Small intestine (tissue), 7 donors: Measurements from ENCODE around the gene TLR8. TPM values are rescaled to one million over a fixed set of nuclear protein-coding genes. Genes with fewer than 3 reads are reported as not detected.
A peak's percentile ranks its signal among the peaks of the same experiment; 100 is the strongest.

Experiments used
- DNase-seq, 2 donors: peaks; one replicate each; pipeline versions ENCODE4 v3.0.0 to v3.0.0-alpha.2; 2013
- FAIRE-seq: peaks from 2 replicates; lab custom pipeline; 2012; peaks lifted over from hg19 to GRCh38; lab: Jason Lieb, UNC
- H3K27ac ChIP-seq, 3 donors: one replicate each; pipeline ENCODE4 v1.5.1; 2013; ENCODE audit warnings: low read length in 2 of 3, mild to moderate bottlenecking in 2 of 3, control low read depth in 1 of 3, inconsistent platforms in 1 of 3, low read depth in 1 of 3, moderate library complexity in 1 of 3
- H3K27me3 ChIP-seq, 3 donors: one replicate each; pipeline ENCODE4 v1.6.1; 2013; ENCODE audit warnings: low read length in 3 of 3, inconsistent platforms in 1 of 3; ENCODE audit not compliant: control insufficient read depth in 3 of 3, insufficient read depth in 3 of 3
- H3K36me3 ChIP-seq, 3 donors: one replicate each; pipeline ENCODE4 v1.6.1; 2013; ENCODE audit warnings: low read length in 3 of 3, inconsistent platforms in 1 of 3, low read depth in 1 of 3, mild to moderate bottlenecking in 1 of 3, moderate library complexity in 1 of 3; ENCODE audit not compliant: control insufficient read depth in 3 of 3, insufficient read depth in 2 of 3
- H3K4me1 ChIP-seq, 3 donors: one replicate each; pipeline ENCODE4 v1.6.1; 2013; ENCODE audit warnings: low read length in 2 of 3, inconsistent platforms in 1 of 3, low read depth in 1 of 3, mild to moderate bottlenecking in 1 of 3, moderate library complexity in 1 of 3; ENCODE audit not compliant: control insufficient read depth in 3 of 3, insufficient read depth in 2 of 3
- H3K4me3 ChIP-seq, 3 donors: one replicate each; pipeline ENCODE4 v1.5.1; 2013; ENCODE audit warnings: low read length in 3 of 3, control low read depth in 1 of 3, inconsistent platforms in 1 of 3, low read depth in 1 of 3, mild to moderate bottlenecking in 1 of 3, moderate library complexity in 1 of 3
- H3K9me3 ChIP-seq, 2 donors: one replicate each; pipeline ENCODE4 v1.6.1; 2013; ENCODE audit warnings: low read depth in 1 of 2, low read length in 1 of 2; ENCODE audit not compliant: control insufficient read depth in 2 of 2, insufficient read depth in 1 of 2
- whole genome bisulfite sequencing, 3 donors: extraction: QIAGEN DNeasy Blood & Tissue Kit; methylation state at CpG; one replicate each; pipeline ENCODE4 v1.1.7; 2013; 5-methylcytosine and 5-hydroxymethylcytosine counted together
- polyA plus RNA-seq, 4 donors: library from polyadenylated mRNA; stranded (reverse) in 3 of 4; unstranded in 1 of 4; fragments of 200-250 nt in 3 of 4; fragments of 120-200 nt in 1 of 4; gene quantifications; one replicate each; pipeline versions ENCODE4 v1.2.1 to v1.2.3, GENCODE V29; 2013
- donor health status: healthy with polysubstance abuse.
- donor health status: control.
- donor health status: control.
- donor health status: Bipolar disorder and iron deficiency.
- donor health status: healthy.

TLR8 gene
- polyA plus RNA-seq, 4 donors, result 0.22 to 0.73 (median 0.49) TPM

DNA sequence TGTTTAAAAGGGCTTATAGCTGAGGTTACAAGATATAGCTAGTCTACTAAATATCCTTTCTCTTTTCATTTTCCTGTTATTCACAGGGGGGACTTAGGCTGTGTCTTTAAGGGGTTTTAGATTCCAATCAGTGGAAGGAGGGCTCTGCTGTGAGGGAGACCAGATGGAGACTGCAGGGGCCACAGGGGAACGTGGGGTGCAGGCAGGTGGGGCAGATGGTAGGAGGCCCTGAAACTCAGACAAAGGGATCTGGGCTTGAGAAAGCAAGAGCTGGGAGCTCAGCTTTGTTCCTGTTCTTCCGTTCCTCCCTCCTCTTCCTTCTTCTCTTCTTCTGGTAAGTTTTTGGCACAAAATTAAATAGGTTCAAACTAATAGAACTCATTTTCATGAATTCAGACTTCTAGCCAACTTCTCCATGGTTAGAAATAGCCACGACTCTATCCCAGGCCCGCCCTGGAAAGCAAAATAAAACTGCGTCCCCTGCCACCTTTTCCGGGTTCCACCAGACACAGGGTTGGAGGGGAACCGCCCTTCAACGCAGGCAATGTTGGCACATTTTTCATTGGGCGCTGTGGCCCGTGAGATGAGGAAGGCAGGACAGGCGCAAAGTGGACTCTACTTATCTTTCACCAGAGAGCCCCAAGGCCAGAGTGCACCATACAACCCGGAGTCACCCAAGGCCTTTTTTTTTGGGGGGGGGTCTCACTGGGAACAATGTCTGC is 65.0 kb downstream of the TLR8 start:
- DNase-seq, result no peak
- Histone ChIP-seq H3K27me3 (no peaks in the 10 kb centered on the region), H3K36me3 (peaks cover 0 to 8% (median 0%) of the 10 kb centered on the region in 3 donors), H3K27ac (peak overlapping the region in 2 of 3 donors; percentile 56 to 95), H3K4me1 (no peaks in the 10 kb centered on the region), H3K4me3 (no peak overlapping the region), H3K9me3 (no peaks in the 10 kb centered on the region)
- no peak for FAIRE-seq
- 57 to 68% (median 67%) methylated on average over 12 of the region's 12 CpGs for WGBS, 3 donors

GRCh38 chrX:12972243-12972642 is 65.8 kb downstream of the TLR8 start:
- no peaks in the 10 kb centered on the region for H3K9me3 ChIP-seq
- FAIRE-seq, result no peak
- no peaks in the 10 kb centered on the region for H3K27me3 ChIP-seq
- no peak overlapping the region for H3K4me3 ChIP-seq
- WGBS, 3 donors, result 69 to 74% (median 72%) methylated on average over 5 to 6 of the region's 6 CpGs
- DNase-seq, result no peak
- no peaks in the 10 kb centered on the region for H3K4me1 ChIP-seq
- peak overlapping the region in 2 of 3 donors; percentile 24 to 95 for H3K27ac ChIP-seq
- peaks cover 0 to 8% (median 0%) of the 10 kb centered on the region in 3 donors for H3K36me3 ChIP-seq

Other genes with a start within 250 kb of the TLR8 start
- 10 to 100 TPM in 3 of 4 donors, 1 to 10 TPM in 1; 10.0 to 32.0 (median 25.4) TPM for gene PRPS2, start 115.2 kb upstream of the TLR8 start, polyA plus RNA-seq
- 1 to 10 TPM in 1 of 4 donors, under 1 TPM in 2, not detected in 1; 0.09 to 1.4 (median 0.27) TPM for gene TLR7, start 39.5 kb upstream of the TLR8 start, polyA plus RNA-seq
- gene TMSB4X, start 68.5 kb downstream of the TLR8 start, polyA plus RNA-seq, result 1,000 to 10,000 TPM; 2,435 to 6,707 (median 4,378) TPM
- gene FAM9C, start 138.0 kb downstream of the TLR8 start, polyA plus RNA-seq, result under 1 TPM in 1 of 4 donors, not detected in 3; 0.06 TPM